ENCODE data around the gene CLCNKB.
A peak's percentile ranks its signal among the peaks of the same experiment; 100 is the strongest.
"Not testable (repeated sequence)": the region's sequence is repeated elsewhere in the genome, so short reads cannot be mapped to it uniquely, and the experiment has no call there.

The CLCNKB gene

GRCh38 chr1:16043521-16043920, at the start of gene CLCNKB:
TSS of gene CLCNKB (plus strand) at chr1:16043782. CDS start at chr1:16044493, 711 bp downstream.
- DNase-seq = no peak

- no peak for DNase-seq
Observed at GRCh38 chr1:15994081-15994480, 49.5 kb upstream of the CLCNKB start.

DNA sequence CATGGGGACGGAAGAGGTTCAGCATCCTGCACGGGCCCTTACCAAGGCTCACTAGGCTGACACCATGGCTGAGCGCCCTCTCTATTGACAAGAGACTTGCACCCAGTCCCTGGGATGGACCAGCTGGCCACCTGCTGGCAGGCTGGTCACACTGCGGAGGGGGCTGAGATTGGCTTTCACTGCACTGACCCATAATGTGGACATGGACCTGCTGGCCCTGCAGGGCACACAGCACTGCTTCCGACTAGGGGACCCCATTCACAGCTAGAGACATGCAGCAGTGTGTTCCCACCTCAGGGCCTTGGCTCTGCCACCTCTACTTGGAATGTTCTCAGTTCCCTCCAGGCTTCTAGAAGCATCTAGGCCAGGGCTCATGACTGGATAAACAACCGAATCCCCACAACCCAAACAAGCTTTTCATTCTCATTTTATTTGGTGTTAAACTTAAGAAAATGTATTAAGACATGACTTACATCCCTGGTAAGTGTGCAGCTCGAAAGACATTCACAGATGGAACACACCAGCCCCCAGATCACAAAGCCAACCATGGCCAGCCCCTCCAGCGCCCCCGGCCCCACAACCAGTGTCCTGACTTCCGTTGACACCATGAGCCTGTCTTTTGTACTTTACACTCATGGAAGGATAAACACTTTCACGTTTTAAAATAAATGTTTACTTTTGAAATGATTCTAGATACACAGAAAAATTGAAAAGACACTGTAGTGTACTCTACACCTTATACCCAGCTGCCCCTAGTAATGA, 48.8 kb upstream of the CLCNKB start:
- peak; percentile 19 for DNase-seq

- no peak for DNase-seq
Observed at GRCh38 chr1:15997076-15997585, 46.5 kb upstream of the CLCNKB start.

GRCh38 chr1:15997637-15998280, 45.8 kb upstream of the CLCNKB start:
- no peak for DNase-seq

DNA sequence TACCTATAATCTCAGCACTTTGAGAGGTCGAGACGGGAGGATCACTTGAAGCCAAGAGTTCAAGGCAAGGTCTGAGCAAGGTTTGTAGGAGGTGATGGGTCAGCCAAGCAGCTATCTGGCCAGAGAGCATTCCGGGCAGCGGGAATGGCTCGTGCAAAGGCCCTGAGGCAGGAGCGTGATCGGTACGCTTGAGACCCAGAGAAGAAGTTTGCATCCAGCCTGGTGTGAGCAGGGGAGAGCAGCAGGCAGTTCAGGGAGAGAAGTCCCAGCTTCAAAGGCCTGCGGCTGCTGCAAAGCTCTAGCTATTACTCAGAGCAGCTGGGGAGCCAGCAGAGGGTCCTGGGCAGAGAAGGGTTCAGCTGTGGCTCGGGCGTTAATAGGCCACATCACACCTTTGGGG, 44.7 kb upstream of the CLCNKB start:
- DNase-seq = no peak

DNA sequence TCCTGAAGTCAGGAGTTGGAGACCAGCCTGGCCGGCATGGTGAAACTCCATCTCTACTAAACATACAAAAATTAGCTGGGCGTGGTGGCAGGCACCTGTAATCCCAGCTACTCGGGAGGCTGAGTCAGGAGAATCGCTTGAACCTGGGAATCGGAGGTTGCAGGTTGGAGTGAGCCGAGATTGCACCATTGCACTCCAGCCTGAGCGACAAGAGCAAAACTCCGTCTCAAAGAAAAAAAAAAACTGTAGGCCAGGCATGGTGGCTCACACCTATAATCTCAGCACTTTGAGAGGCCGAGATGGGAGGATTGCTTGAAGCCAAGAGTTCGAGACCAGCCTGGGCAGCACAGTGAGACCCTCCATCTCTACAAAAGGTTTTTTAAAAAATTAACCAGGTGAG, 42.3 kb upstream of the CLCNKB start:
- DNase-seq = not testable (repeated sequence)

GRCh38 chr1:16005597-16005996, 38.0 kb upstream of the CLCNKB start:
- no peak for DNase-seq

DNA sequence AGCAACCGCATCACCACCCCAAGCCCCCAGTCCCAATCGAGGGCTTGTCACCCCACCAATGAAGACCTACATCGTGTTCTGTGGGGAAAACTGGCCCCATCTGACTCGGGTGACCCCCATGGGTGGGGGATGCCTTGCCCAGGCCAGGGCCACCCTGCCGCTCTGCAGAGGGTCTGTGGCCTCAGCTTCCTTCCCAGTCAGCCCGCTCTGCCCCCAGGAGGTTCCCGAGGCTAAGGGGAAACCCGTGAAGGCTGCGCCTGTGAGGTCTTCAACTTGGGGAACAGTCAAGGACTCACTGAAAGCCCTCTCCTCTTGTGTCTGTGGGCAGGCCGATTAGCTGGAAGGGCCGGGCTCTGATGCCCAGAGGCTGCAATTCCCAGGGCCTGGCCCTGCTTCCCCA, 37.6 kb upstream of the CLCNKB start:
- no peak for DNase-seq

DNA sequence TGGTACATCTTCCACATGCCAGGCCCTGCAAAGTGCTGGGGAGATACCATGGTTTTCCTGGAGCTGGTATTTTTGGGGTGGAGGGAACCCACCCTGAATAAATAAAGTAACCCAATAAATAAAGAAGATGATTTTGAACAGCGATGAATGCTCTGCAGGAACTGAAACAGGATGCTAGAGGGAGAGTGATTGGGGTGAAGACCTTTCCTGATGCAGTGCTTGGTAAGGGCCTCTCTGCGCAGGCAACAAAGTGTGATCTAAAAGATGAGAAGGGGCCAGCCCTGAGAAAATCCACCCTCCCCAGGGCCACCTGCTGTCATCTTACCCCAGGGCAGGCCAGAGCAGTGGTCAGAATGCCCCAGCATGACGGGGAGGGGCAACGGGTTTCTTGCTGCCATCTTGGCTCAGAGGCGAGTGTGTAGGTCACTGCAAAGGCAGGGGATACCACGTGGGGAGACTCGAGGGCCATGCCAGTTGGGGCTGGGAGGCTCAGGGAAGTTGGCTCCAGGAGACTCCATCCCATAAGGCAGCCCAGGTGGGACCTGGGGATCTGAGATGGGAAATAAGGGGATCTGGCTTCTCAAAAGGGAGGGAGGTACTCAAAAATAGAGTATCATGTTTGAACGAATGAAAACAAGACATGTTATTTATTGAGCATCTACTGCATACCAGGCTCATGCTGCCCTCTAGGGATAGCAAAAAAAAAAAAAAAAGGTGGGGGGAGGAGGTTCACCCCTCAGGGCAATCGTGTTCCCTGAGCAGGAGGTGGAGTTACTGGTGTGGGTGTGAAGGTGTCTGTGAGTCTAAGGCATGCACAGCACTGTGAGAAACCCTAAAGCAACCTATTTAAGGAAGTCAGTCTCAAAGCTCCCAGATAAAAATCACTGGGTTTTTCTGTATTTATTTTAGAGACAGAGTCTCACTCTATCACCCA, 36.8 kb upstream of the CLCNKB start:
- no peak for DNase-seq

DNA sequence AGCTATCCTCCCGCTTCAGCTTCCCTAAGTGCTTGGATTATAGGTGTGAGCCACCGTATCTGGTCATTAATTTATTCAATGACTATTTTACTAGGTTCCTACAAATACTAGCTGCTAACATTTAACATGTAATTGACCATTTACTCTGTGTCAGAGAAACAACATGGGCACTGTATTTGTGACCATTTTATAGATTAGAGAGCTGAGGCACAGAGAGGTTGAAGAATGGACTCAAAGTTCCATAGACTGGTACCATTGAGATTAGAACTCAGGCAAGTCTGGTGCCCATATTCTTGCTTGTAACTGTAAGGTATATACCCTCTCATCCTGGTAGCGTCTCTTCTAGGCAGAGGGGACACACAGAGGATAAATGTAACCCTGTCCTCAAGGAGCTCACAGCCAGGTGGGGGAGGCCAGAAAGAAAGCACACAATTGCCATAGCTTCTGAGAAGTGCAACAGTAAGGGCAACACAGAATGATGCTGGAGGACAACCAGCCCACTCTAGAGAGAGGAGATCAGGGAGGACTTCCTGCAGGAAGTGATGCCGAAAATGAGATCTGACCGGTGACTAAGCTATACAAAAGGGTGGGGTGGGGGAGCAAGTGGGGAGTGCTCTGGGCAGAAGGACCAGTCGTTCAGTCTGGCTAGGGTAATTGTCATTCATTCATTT, 35.8 kb upstream of the CLCNKB start:
- DNase-seq = no peak

- DNase-seq = peak; percentile 53
Observed at GRCh38 chr1:16009030-16009460, 34.5 kb upstream of the CLCNKB start.

GRCh38 chr1:16009678-16010077, 33.9 kb upstream of the CLCNKB start:
- DNase-seq = no peak

DNA sequence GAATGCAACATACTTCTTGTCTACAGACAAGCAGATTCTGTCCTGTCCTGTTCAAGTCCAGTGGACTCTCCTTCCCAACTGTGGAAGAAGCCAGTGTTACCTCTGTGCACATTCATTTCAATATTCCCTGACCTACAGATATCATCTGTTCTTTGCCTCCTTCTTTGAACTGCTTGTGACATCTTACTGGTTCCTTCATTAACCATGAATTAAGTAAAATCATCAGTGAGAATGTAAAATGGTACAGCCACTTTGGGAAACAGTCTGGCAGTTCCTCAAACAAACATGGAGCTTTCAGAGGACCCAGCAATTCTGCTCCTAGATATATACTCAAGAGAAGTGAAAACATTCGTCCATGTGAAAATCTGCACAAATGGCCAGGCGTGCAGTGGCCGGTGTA, 32.7 kb upstream of the CLCNKB start:
- no peak for DNase-seq

DNA sequence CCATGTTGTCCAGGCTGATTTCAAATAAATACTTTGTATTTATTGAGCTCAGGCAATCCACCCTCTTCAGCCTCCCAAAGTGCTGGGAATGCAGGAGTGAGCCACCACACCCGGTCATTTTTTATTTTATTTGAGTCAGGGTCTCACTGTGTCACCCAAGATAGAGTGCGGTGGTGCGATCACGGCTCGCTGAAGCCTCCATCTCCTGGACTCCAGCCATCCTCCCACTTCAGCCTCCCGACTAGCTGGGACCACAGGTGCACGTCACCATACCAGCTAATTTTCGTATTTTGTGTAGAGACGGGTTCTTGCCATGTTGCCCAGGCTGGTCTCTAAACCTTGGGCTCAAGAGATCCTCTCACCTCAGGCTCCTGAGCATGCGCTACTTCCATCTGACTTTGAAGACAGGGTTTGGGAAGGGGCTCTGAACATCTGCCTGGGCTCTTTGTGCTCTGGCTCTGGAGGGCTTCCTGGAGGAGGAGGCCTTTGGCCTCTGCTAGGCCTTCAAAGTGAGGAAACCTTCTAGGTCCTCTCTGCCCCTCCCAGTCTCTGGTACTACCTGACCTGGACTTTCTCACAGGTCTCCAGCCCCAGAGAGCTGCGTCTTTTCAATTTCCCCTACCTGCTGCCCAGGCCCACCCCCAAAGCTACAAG, 31.5 kb upstream of the CLCNKB start:
- DNase-seq = no peak

GRCh38 chr1:16012590-16013219, 30.9 kb upstream of the CLCNKB start:
- peak; percentile 9 for DNase-seq

- peak; percentile 29 for DNase-seq
Observed at GRCh38 chr1:16013220-16013907, 30.2 kb upstream of the CLCNKB start.

GRCh38 chr1:16013908-16014258, 29.7 kb upstream of the CLCNKB start:
- no peak for DNase-seq

GRCh38 chr1:16014509-16015482, 28.8 kb upstream of the CLCNKB start:
- DNase-seq = no peak

GRCh38 chr1:16015491-16015890, 28.1 kb upstream of the CLCNKB start:
- no peak for DNase-seq
